Liver (tissue), 5 donors: ENCODE measurements around the gene TRIM49B. TPM values are rescaled to one million over a fixed set of nuclear protein-coding genes. Genes with fewer than 3 reads are reported as not detected.

ENCODE experiments used
- polyA plus RNA-seq, 2 donors: library from polyadenylated mRNA; stranded (reverse) in 1 of 2; unstranded in 1 of 2; fragments of 200-250 nt in 1 of 2; fragments of >200 nt in 1 of 2; fragmentation: Nextera tagmentation in 1 of 2; extraction: Ambion mirVana in 1 of 2; gene quantifications; one replicate each; pipeline versions ENCODE4 v1.2.1 to v1.2.3, GENCODE V29; 2013 to 2015
- small RNA-seq: library from RNA; depleted of rRNA; stranded (forward); fragments of <200 nt; gene quantifications from one replicate; pipeline ENCODE3, GENCODE V24; 2014
- total RNA-seq, 2 donors: library from RNA; depleted of rRNA; stranded (reverse); fragments of >200 nt; gene quantifications; one replicate each; pipeline ENCODE4 v1.2.3, GENCODE V29; 2014
- donor health status: healthy.
- donor health status: healthy.
- donor health status: healthy.

The TRIM49B gene
- total and polyA plus RNA-seq, 4 donors, result not detected

Small RNAs within 50 kb of the gene (small RNA-seq; reads per million reads assigned to genes)
- not detected for gene AC084851.1

Other genes starting within 250 kb of the TRIM49B start
- gene TRIM51G, start 44.9 kb upstream of the TRIM49B start, total RNA-seq, result not detected
- not detected for gene TRIM51G, start 44.9 kb upstream of the TRIM49B start, polyA plus RNA-seq
- gene TRIM64C, start 30.3 kb downstream of the TRIM49B start, total RNA-seq, result not detected
- gene TRIM64C, start 30.3 kb downstream of the TRIM49B start, polyA plus RNA-seq, result not detected
- 10 to 100 TPM in 1 of 2 donors, 1 to 10 TPM in 1; 7.4 to 11.5 TPM for gene FOLH1, start 179.8 kb downstream of the TRIM49B start, total RNA-seq
- gene FOLH1, start 179.8 kb downstream of the TRIM49B start, polyA plus RNA-seq, result 1 to 10 TPM; 7.0 to 8.7 TPM